Fibroblast of skin of right biceps (primary cell): ENCODE data around the gene MDH1.

Experiments
- DNase-seq: peaks from one replicate; pipeline ENCODE4 v3.0.0-alpha.2; 2013

MDH1 gene

DNA sequence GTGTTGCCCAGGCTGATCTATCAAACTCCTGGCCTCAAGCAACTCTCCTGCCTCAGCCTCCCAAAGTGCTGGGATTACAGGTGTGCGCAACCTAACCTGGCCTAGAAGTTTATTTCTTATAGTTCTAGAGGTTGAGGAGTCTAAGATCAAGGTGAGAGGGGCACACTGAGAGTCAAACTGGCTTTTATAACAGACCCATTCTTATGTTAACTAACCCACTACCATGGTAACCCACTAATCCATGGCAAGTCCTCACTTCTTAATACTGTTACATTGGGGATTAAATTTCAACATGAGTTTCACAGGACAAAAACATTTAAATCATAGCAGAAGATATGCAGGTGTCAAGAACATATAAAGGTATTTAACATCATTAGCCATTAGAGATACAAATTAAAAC is 50.6 kb downstream of the MDH1 start:
- no peak for DNase-seq

DNA sequence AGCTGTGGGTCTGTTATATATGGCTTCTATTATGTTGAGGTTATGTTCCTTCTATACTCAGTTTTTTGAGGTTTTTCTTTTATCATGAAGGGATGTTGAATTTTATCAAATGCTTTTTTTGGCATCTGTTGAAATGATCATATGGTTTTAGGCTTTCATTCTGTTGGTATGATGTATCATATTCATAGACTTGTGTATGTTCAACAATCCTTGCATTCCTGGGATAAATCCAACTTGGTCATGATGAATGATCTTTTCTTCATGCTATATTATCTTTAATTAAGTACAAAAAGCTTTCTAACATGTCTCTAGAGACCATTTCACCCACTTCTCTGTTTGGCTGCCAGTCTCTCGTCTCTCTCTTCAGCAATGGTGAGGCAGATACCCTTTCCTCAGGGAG is 54.2 kb downstream of the MDH1 start:
- DNase-seq: peak; percentile 85

DNA sequence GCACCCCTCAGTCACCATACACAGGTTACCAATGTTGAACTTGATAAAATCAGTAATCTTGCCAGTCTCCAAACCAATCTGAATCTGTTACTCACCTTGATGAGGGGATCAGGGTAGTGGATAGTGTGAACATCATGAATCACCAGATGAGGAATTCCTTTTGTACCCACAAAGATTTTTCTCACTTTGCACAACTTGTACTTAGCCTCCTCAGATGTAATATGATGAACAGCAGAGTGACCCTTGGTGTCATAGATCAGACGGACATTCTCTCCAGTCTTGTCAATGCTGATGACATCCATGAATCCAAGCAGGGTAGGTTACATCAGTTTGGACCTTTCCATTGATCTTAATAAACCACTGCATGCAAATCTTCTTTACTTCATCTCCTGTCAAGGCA is 54.7 kb downstream of the MDH1 start:
- DNase-seq: peak; percentile 58

DNA sequence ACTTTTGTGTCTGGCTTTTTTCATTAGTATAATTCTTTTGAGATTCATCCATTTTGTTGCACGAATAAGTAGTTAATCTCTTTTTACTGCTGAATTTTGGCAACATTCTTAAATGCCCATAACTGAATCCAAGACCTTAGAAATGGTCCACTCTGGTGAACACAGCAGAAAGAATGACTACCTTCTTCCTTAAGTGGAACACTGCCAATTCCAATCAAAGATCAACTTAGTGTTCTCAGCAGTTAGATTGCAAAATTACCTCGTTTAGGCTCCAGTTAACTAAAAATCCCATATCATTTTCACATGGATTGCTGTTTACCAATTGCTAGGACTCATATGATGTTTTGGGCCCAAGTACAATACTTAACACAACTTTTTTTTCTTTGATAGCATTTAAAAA is 59.9 kb downstream of the MDH1 start:
- no peak for DNase-seq

DNA sequence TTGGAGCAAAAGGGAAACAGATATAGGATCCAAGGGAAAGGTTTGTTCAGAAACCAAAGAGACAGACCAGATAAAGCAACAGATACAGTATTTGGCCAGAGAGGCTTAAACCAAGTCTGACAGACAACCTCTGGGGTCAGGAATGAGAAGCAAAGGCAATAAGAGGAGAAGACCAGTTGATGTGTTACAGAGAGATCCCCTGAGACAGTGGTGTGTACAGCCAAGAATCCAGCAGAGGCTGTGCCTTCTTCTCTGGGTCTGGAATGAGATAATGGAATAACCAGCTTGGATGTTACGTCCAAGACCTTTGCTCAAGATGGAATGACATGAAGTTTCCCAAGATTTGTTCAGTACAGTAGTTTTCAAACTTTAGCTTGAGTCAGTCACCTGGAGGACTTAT is 61.1 kb downstream of the MDH1 start:
- DNase-seq: no peak

DNA sequence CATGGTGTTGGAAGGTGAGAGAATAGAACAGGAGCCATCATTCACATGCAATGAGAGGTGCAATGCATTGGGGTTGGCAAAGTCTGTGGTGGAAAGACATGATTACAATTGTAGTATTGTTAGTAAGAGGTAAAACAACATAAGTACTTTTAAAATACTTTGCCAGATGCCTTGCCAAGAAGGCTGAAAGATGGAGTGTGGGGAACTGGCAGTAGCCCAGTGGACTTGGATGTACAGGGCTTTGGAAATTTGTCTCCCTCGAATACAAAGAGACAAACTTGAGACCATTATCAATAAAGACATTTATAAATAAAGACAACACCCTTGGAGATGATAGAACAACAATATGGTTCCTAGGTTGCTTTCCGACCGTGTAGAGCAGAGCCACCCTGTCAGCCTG is 62.0 kb downstream of the MDH1 start:
- no peak for DNase-seq

DNA sequence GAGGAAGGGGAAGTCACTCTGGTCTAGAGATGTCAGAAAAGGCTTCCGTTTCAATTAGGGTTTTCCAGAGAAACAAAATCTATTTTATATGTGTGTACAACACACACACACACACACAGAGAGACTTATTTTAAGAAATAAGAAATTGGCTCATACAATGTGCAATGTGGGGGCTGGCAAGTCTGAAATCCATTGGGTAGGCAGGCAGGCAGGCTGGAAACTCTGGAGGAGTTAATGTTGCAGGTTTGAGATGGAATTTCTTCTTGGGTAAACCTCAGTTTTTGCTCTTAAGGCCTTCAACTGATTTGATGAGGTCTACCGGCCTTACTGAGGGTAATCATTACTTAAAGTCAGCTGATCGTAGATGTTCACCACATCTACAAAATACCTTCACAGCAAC is 62.6 kb downstream of the MDH1 start:
- no peak for DNase-seq

DNA sequence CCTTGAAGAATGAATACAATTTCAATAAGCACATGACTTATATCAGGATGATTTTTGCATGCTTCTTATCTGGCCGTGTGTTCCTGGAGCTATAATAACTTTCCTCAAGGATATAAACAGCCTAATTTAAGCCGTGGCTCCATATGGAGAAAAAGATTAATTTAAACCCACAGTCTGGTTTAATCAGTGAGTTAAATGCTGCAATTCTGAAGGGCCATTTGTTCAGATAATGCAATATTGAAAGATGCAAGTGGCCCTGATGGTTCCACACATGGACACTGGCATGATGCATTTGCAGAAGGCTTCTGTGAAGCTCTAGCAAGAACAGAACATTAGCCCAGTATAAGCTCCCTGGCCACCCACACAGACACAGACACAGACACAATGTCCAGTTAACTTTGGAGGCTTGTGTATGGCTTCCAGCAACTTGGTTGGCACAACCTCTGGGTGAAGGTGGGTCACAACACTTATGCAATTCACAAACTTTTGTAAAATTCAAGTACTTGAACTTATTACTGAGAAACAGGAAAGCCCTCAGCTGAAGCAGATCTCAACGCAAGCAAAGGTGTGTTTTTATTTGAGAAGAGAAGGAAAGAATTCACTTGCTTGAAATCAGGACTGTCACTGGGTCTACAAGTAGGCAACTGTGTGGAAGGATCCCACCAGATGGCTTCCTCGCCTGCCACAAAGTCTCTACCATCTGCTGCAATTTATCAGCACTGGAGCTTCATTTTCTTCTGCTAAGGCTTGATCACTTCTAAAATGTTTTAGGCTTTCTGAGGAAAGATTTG is 63.3 kb downstream of the MDH1 start:
- DNase-seq: no peak

DNA sequence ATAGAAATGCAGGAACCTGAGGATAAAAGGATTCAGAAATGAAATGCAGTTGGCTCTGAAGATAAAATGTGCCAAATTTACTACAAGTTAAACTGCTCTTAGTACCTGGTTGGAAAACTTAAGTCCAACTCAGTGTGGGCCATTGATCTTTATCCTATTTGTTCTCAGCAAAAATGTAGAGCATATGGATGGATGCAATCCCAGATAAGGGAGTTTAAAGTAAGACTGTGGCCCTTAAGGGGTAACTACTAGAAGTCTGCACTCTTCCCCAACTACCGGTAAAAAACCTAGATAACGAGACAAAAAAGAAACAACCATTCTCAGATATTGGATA is 63.9 kb downstream of the MDH1 start:
- DNase-seq: no peak

DNA sequence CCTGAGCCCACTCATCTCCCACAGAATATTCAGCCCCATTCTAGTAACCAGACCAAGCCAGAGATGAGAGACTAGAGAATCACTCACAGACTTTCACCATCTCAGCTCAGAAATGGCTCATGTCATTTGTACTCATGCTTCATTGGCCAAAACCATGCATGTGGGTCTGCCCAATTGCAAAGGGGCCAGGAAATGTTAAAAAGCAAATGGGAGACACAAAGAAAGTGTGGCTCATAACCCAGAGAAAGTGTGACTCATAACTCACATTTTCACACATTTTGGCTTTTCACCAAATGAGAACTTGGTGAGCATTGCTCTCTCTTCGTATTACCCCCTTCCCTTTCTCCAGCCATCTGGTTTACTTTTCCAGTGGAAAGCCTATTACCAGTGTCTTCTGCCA is 66.2 kb downstream of the MDH1 start:
- DNase-seq: peak; percentile 80
